DND-41 (cell line): ENCODE data around the gene ZSWIM5.

Source experiments
- ATAC-seq: fragments of 200-7000 bp; cut with Tn5 transposase; 3 replicates; pipeline ENCODE4 v1.9.1; 2021; ENCODE audit warnings: low read depth; ENCODE audit not compliant: insufficient read depth
- DNase-seq: peaks from one replicate; pipeline ENCODE4 v3.0.0-alpha.2; 2020
- H2AFZ ChIP-seq: 2 replicates; pipeline ENCODE4 v1.6.0; 2012; ENCODE audit warnings: low read depth, low read length
- H3K27ac ChIP-seq: 2 replicates; pipeline ENCODE4 v1.5.1; 2012; ENCODE audit warnings: low read length, inconsistent platforms
- H3K27me3 ChIP-seq: fragments of 200-600 bp; sonication (generic); 2 replicates; pipeline ENCODE4 v1.6.0; 2012; ENCODE audit warnings: low read length, mild to moderate bottlenecking, inconsistent platforms; ENCODE audit not compliant: insufficient read depth, poor library complexity
- H3K36me3 ChIP-seq: 2 replicates; pipeline ENCODE4 v1.5.1; 2012; ENCODE audit warnings: low read length, inconsistent platforms; ENCODE audit not compliant: insufficient read depth
- H3K4me1 ChIP-seq: 2 replicates; pipeline ENCODE4 v1.5.1; 2012; ENCODE audit warnings: mild to moderate bottlenecking, low read length; ENCODE audit not compliant: insufficient read depth
- H3K4me2 ChIP-seq: 2 replicates; pipeline ENCODE4 v1.6.0; 2012; ENCODE audit warnings: mild to moderate bottlenecking, moderate library complexity, low read length, inconsistent platforms; ENCODE audit not compliant: insufficient read depth
- H3K4me3 ChIP-seq, 2 experiments: fragments of 200-600 bp in 1 of 2; shearing (Covaris generic) in 1 of 2; 2 replicates each; pipeline ENCODE4 v1.5.1; 2012 to 2016; ENCODE audit warnings: inconsistent platforms in 2 of 2, low read length in 2 of 2, mild to moderate bottlenecking in 2 of 2, low read depth in 1 of 2, moderate library complexity in 1 of 2
- H3K79me2 ChIP-seq: 2 replicates; pipeline ENCODE4 v1.6.0; 2012; ENCODE audit warnings: low read length, inconsistent platforms; ENCODE audit not compliant: insufficient read depth
- H3K9ac ChIP-seq: 2 replicates; pipeline ENCODE4 v1.6.0; 2012; ENCODE audit warnings: low read depth, mild to moderate bottlenecking, inconsistent platforms, low read length, moderate library complexity
- H3K9me3 ChIP-seq: 2 replicates; pipeline ENCODE4 v1.5.1; 2012; ENCODE audit warnings: low read length, moderate library complexity, mild to moderate bottlenecking, inconsistent platforms; ENCODE audit not compliant: insufficient read depth, severe bottlenecking
- H4K20me1 ChIP-seq: 2 replicates; pipeline ENCODE4 v1.6.0; 2012; ENCODE audit warnings: low read length; ENCODE audit not compliant: insufficient read depth
- EZH2 ChIP-seq: IDR thresholded peaks from 3 replicates; pipeline ENCODE4 v1.6.1; 2012; ENCODE audit warnings: borderline replicate concordance, low read depth, mild to moderate bottlenecking, moderate library complexity, low read length, inconsistent platforms; ENCODE audit not compliant: severe bottlenecking
- TF ChIP-seq, protein P1 (sequence below): IDR thresholded peaks from 2 replicates; pipeline ENCODE4 v1.5.1; 2012; ENCODE audit warnings: borderline replicate concordance, low read length, moderate library complexity, mild to moderate bottlenecking; ENCODE audit not compliant: poor library complexity, severe bottlenecking; ENCODE audit errors: extremely low read depth

ZSWIM5 gene

DNA sequence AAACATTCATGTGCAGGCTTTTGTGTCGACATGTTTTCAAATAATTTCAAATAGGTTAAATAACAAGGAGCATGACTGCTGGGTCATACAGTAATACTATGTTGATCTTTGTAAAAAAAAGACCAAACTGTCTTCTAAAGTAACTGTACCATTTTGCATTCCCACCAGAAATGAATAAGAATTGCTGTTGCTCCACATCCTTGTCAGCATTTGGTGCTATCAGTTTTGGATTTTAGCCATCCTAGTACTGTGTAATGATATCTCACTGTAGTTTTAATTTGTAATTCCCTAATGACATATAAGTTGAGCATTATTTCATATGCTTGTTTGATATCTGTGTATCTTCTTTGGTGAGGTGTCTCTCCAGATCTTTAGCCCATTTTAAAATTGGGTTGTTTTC, 182.7 kb downstream of the ZSWIM5 start:
- no peaks in the 10 kb centered on the region for H3K36me3 ChIP-seq
- no peaks in the 10 kb centered on the region for H3K9me3 ChIP-seq
- no peak overlapping the region for H3K4me2 ChIP-seq
- no peak for DNase-seq
- TF ChIP-seq, protein P1, sequence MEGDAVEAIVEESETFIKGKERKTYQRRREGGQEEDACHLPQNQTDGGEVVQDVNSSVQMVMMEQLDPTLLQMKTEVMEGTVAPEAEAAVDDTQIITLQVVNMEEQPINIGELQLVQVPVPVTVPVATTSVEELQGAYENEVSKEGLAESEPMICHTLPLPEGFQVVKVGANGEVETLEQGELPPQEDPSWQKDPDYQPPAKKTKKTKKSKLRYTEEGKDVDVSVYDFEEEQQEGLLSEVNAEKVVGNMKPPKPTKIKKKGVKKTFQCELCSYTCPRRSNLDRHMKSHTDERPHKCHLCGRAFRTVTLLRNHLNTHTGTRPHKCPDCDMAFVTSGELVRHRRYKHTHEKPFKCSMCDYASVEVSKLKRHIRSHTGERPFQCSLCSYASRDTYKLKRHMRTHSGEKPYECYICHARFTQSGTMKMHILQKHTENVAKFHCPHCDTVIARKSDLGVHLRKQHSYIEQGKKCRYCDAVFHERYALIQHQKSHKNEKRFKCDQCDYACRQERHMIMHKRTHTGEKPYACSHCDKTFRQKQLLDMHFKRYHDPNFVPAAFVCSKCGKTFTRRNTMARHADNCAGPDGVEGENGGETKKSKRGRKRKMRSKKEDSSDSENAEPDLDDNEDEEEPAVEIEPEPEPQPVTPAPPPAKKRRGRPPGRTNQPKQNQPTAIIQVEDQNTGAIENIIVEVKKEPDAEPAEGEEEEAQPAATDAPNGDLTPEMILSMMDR, result no peak
- H3K9ac ChIP-seq, result no peak overlapping the region
- H2AFZ ChIP-seq, result no peak overlapping the region
- H3K79me2 ChIP-seq, result no peaks in the 10 kb centered on the region
- H4K20me1 ChIP-seq, result no peaks in the 10 kb centered on the region
- H3K27me3 ChIP-seq, result no peaks in the 10 kb centered on the region
- H3K27ac ChIP-seq, result no peak overlapping the region
- ATAC-seq, result no peak
- H3K4me3 ChIP-seq, result no peak overlapping the region
- no peaks in the 10 kb centered on the region for H3K4me1 ChIP-seq

DNA sequence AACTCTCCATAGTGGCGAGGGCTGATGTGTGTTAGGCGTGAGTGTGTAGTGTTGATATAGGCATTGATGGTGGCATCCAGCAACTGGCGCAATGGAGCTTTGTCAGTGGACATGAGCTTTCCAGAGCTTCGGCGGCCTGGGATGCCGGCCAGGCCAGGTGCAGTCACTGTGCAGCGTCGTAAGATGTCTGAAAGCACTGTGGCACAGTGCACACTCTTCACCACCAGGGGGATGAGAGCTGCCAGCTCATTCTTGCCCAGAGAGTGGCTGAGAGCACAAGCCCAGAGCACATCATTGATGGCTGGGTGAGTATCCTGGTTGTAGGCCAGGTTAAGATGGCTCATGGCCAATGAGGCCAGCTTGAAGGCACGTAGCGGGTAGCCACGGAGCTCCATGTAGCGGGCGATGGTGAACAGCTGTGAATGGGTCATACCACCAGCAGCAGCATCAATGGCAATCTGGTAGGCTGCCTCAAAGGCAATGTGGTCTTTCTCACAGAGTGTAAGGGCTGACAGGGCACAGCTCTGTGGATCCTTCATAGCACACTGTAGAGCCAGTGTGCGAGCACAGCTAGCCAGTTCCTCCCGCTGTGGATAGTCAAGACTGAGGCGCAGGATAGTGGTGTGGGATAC, 187.7 kb downstream of the ZSWIM5 start:
- ATAC-seq, result peak; percentile 87
- no peak overlapping the region for H3K4me2 ChIP-seq

DNA sequence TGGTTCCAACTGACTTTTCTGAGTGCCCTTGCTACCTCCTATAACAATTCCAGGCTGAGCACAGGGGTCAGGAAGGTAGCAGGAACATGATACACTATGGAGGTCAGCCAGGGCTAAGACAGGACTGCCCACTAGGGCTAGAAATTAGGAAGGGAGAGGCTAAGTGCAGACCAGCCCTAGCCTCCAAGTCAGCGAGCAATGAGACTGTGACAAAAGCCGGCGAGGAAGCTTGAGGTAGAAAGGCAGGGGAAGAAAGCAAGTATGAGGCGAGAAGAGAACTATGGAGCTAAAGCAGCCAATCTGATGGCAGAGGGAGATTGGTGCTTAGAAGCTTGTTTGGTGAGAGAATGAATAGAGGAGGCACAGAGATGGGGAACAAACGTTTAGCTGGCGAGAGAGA, 189.6 kb downstream of the ZSWIM5 start:
- H3K36me3 ChIP-seq, result peaks cover 13% of the 10 kb centered on the region
- no peak overlapping the region for H2AFZ ChIP-seq
- H3K4me1 ChIP-seq, result peaks cover 25% of the 10 kb centered on the region
- no peak overlapping the region for H3K4me2 ChIP-seq
- no peak overlapping the region for H3K27ac ChIP-seq
- no peak overlapping the region for H3K4me3 ChIP-seq
- DNase-seq, result no peak
- no peak overlapping the region for H3K9ac ChIP-seq
- no peaks in the 10 kb centered on the region for H4K20me1 ChIP-seq
- no peaks in the 10 kb centered on the region for H3K27me3 ChIP-seq
- H3K79me2 ChIP-seq, result peaks cover 14% of the 10 kb centered on the region
- no peak for ATAC-seq
- TF ChIP-seq, protein P1, result no peak
- TF ChIP-seq EZH2, result no peak
- H3K9me3 ChIP-seq, result no peaks in the 10 kb centered on the region

More for the DNA sequence above, 187.7 kb downstream of the ZSWIM5 start:
- no peak overlapping the region for H3K9ac ChIP-seq
- no peaks in the 10 kb centered on the region for H3K79me2 ChIP-seq
- TF ChIP-seq EZH2, result no peak
- TF ChIP-seq, protein P1, result peak; percentile 80
- no peaks in the 10 kb centered on the region for H3K27me3 ChIP-seq
- no peak overlapping the region for H3K4me3 ChIP-seq
- no peaks in the 10 kb centered on the region for H4K20me1 ChIP-seq
- 0 out of 2 replicates have a peak overlapping the region, but pooled peaks have one; percentile 12 for H2AFZ ChIP-seq
- DNase-seq, result peak; percentile 61
- peaks cover 10% of the 10 kb centered on the region; the same call in 1 of the 2 replicates for H3K4me1 ChIP-seq
- H3K27ac ChIP-seq, result no peak overlapping the region
- H3K9me3 ChIP-seq, result no peaks in the 10 kb centered on the region
- peaks cover 7% of the 10 kb centered on the region for H3K36me3 ChIP-seq
